Lower leg skin (tissue), 4 donors: ENCODE measurements around the gene REEP1. TPM values are rescaled to one million over a fixed set of nuclear protein-coding genes. Genes with fewer than 3 reads are reported as not detected.

Experiments
- DNase-seq, 2 donors: peaks; one replicate each; pipeline ENCODE4 v3.0.0-alpha.2; 2019; ENCODE audit warnings: low spot score in 2 of 2
- H3K4me3 ChIP-seq: fragments of 200-600 bp; sonication (generic); 2 replicates; pipeline ENCODE4 v1.5.1; 2017; ENCODE audit warnings: mild to moderate bottlenecking, low read depth; ENCODE audit not compliant: poor library complexity, severe bottlenecking
- POLR2A ChIP-seq, 2 donors: fragments of 450-650 bp; IDR thresholded peaks; one replicate each; pipeline ENCODE4 v1.6.1; 2016 to 2017; ENCODE audit warnings: antibody characterized with exemption in 2 of 2, mild to moderate bottlenecking in 1 of 2, moderate library complexity in 1 of 2
- WGBS, 2 donors: methylation state at CpG; one replicate each; pipeline ENCODE4 v1.1.5; 2018; 5-methylcytosine and 5-hydroxymethylcytosine counted together
- intact Hi-C: fragments of 100-400 bp; cut with DNase I; formaldehyde crosslinking; loops from one replicate; pipeline ENCODE4 v1.15.0; 2023; ENCODE audit warnings: low total_unique reads
- microRNA-seq, 2 donors: library from miRNA; unstranded; fragments of <30 nt; microRNA quantifications; one replicate each; pipeline ENCODE4, GENCODE V29; 2016; ENCODE audit warnings: borderline replicate concordance in 2 of 2, borderline number of aligned reads in 1 of 2
- total RNA-seq, 4 donors: library from RNA; depleted of rRNA; stranded (reverse); fragments of >200 nt; gene quantifications; one replicate each; pipeline ENCODE4 v1.1.0, GENCODE V29; 2016
- TF ChIP-seq, protein P1 (sequence below), 3 donors: fragments of 450-650 bp; IDR thresholded peaks; one replicate each; pipeline ENCODE4 v1.5.1; 2016; ENCODE audit warnings: antibody characterized with exemption in 3 of 3, mild to moderate bottlenecking in 3 of 3, moderate library complexity in 2 of 3

The REEP1 gene
- total RNA-seq, 4 donors from 2014 or later = 0.04 to 4.3 (median 2.0) TPM

DNA sequence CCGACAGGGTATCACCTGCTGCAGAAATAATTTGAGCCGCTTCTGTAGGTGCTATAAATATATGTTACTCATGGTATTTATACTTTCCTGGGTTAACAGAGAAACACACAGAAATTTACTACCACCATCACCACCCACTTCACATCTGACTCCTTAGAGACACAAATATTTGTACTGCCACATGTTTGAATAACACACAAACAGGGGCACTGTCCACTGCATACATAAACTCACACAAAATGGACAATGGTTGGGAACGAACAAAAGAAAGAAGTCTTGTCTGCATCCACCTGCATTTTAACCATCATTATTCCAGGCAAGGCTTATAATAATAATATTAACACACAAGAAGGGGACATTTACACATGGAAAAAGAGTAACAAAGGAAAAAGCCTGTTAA lies 166.1 kb downstream of the REEP1 start:
- WGBS, 2 donors = 87 to 95% methylated on average over 3 of the region's 3 CpGs
- no peak overlapping the region for H3K4me3 ChIP-seq
- no peak for DNase-seq
- intact Hi-C loops = no loop called here
- TF ChIP-seq POLR2A (IDR thresholded peaks at IDR 0.05) = no peak
- TF ChIP-seq, protein P1, sequence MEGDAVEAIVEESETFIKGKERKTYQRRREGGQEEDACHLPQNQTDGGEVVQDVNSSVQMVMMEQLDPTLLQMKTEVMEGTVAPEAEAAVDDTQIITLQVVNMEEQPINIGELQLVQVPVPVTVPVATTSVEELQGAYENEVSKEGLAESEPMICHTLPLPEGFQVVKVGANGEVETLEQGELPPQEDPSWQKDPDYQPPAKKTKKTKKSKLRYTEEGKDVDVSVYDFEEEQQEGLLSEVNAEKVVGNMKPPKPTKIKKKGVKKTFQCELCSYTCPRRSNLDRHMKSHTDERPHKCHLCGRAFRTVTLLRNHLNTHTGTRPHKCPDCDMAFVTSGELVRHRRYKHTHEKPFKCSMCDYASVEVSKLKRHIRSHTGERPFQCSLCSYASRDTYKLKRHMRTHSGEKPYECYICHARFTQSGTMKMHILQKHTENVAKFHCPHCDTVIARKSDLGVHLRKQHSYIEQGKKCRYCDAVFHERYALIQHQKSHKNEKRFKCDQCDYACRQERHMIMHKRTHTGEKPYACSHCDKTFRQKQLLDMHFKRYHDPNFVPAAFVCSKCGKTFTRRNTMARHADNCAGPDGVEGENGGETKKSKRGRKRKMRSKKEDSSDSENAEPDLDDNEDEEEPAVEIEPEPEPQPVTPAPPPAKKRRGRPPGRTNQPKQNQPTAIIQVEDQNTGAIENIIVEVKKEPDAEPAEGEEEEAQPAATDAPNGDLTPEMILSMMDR (IDR thresholded peaks at IDR 0.05) = no peak

DNA sequence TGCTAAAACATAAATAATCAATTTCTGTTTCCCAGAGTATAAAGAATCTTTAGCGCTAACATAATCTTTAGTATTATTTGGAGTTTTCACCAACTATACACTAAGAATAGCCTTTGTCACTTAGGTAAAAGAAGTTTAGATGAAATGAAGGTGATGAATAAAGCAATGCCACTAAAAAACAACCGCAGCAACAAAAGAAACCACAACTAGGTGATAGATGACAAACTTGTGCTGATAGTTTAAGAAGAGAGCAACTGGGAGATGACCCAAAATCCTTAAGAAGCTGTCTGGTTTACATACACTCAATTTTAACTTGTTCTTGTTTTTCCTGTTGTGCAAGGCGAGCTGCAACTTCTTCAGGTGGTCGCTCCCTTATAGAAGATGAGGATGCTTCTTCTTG lies 167.0 kb downstream of the REEP1 start:
- H3K4me3 ChIP-seq = no peak overlapping the region
- WGBS, 2 donors = 88 to 90% methylated on average over 4 of the region's 4 CpGs
- no peak for DNase-seq
- no peak for TF ChIP-seq POLR2A (IDR thresholded peaks at IDR 0.05)
- intact Hi-C loops = no loop called here

Small RNA genes within 50 kb of the gene (microRNA-seq; reads per million reads assigned to microRNA genes)
- gene MIR4779 = 0 reads per million in 2 donors

Other genes starting within 250 kb of the REEP1 start
- 10 to 100 TPM; 11.9 to 16.9 (median 13.5) TPM for gene POLR1A, start 231.7 kb downstream of the REEP1 start, total RNA-seq
- gene PTCD3, start 231.4 kb downstream of the REEP1 start, total RNA-seq = 10 to 100 TPM; 35.5 to 98.7 (median 48.5) TPM
- 10 to 100 TPM; 45.8 to 56.4 (median 48.8) TPM for gene IMMT, start 142.2 kb downstream of the REEP1 start, total RNA-seq
- 10 to 100 TPM in 3 of 4 donors, 1 to 10 TPM in 1; 8.1 to 36.3 (median 23.8) TPM for gene MRPL35, start 138.2 kb downstream of the REEP1 start, total RNA-seq
- gene KDM3A, start 103.7 kb upstream of the REEP1 start, total RNA-seq = 100 to 1,000 TPM in 2 of 4 donors, 10 to 100 TPM in 2; 87.5 to 121 (median 105) TPM
- gene CHMP3, start 225.8 kb upstream of the REEP1 start, total RNA-seq = 100 to 1,000 TPM in 2 of 4 donors, 10 to 100 TPM in 2; 88.2 to 110 (median 97.7) TPM